Mesenchymal stem cell (in vitro differentiated cells and primary cell): ENCODE data around the gene RNF144A.

Experiments
- DNase-seq: peaks from one replicate; pipeline ENCODE4 v3.0.0-alpha.2; 2013
- H2AFZ ChIP-seq: one replicate; pipeline ENCODE4 v1.6.1; 2013; ENCODE audit warnings: low read depth, mild to moderate bottlenecking, control low read depth, inconsistent platforms, low read length, moderate library complexity
- H2AK5ac ChIP-seq: 2 replicates; pipeline ENCODE4 v1.6.1; 2013; ENCODE audit warnings: low read length, moderate library complexity, mild to moderate bottlenecking, inconsistent platforms; ENCODE audit not compliant: severe bottlenecking
- H2BK120ac ChIP-seq: one replicate; pipeline ENCODE4 v1.6.1; 2013; ENCODE audit warnings: low read depth, mild to moderate bottlenecking, inconsistent platforms, low read length, moderate library complexity
- H2BK12ac ChIP-seq, 2 experiments: one replicate each; pipeline ENCODE4 v1.6.1; 2013; ENCODE audit warnings: inconsistent platforms in 2 of 2, low read length in 2 of 2, mild to moderate bottlenecking in 2 of 2, moderate library complexity in 2 of 2, control low read depth in 1 of 2
- H2BK15ac ChIP-seq: one replicate; pipeline ENCODE4 v1.6.1; 2013; ENCODE audit warnings: mild to moderate bottlenecking, low read depth, inconsistent platforms; ENCODE audit not compliant: poor library complexity, severe bottlenecking
- H2BK5ac ChIP-seq: 2 replicates; pipeline ENCODE4 v1.6.1; 2013; ENCODE audit warnings: low read depth, mild to moderate bottlenecking, low read length, control low read depth, inconsistent platforms; ENCODE audit not compliant: poor library complexity, severe bottlenecking
- H3K14ac ChIP-seq, 2 experiments: one replicate each; pipeline ENCODE4 v1.6.1; 2013; ENCODE audit warnings: inconsistent platforms in 2 of 2, low read length in 2 of 2, control low read depth in 1 of 2, mild to moderate bottlenecking in 1 of 2, moderate library complexity in 1 of 2
- H3K18ac ChIP-seq, 2 experiments: one replicate each; pipeline ENCODE4 v1.6.1; 2013; ENCODE audit warnings: inconsistent platforms in 2 of 2, low read length in 2 of 2, control low read depth in 1 of 2, low read depth in 1 of 2, mild to moderate bottlenecking in 1 of 2
- H3K23ac ChIP-seq, 2 experiments: one replicate each; pipeline ENCODE4 v1.6.1; 2013; ENCODE audit warnings: inconsistent platforms in 2 of 2, low read length in 2 of 2, mild to moderate bottlenecking in 2 of 2, moderate library complexity in 2 of 2, control low read depth in 1 of 2
- H3K27ac ChIP-seq: 2 replicates; pipeline ENCODE4 v1.5.1; 2013; ENCODE audit warnings: mild to moderate bottlenecking, moderate library complexity, low read length, control low read depth, inconsistent platforms; ENCODE audit not compliant: poor library complexity, severe bottlenecking
- H3K27me3 ChIP-seq, 2 experiments: 2 replicates each; pipeline versions ENCODE4 v1.6.1 to v1.7.0; 2013; ENCODE audit warnings: low read length in 2 of 2, mild to moderate bottlenecking in 2 of 2, moderate library complexity in 2 of 2, control low read depth in 1 of 2, inconsistent platforms in 1 of 2; ENCODE audit not compliant: control insufficient read depth in 1 of 2, insufficient read depth in 1 of 2
- H3K36me3 ChIP-seq, 2 experiments: 2 replicates each; pipeline versions ENCODE4 v1.6.1 to v1.7.0; 2013; ENCODE audit warnings: low read length in 2 of 2, control low read depth in 1 of 2, inconsistent platforms in 1 of 2, low read depth in 1 of 2, mild to moderate bottlenecking in 1 of 2; ENCODE audit not compliant: insufficient read depth in 2 of 2, control insufficient read depth in 1 of 2
- H3K4ac ChIP-seq, 2 experiments: one replicate each; pipeline ENCODE4 v1.6.1; 2013; ENCODE audit warnings: inconsistent platforms in 2 of 2, low read length in 2 of 2, mild to moderate bottlenecking in 2 of 2, moderate library complexity in 2 of 2, control low read depth in 1 of 2, low read depth in 1 of 2
- H3K4me1 ChIP-seq: 2 replicates; pipeline ENCODE4 v1.6.1; 2013; ENCODE audit warnings: low read depth, low read length, control low read depth; ENCODE audit not compliant: control insufficient read depth, insufficient read depth
- H3K4me2 ChIP-seq: 2 replicates; pipeline ENCODE4 v1.6.1; 2013; ENCODE audit warnings: low read length, mild to moderate bottlenecking, inconsistent platforms; ENCODE audit not compliant: poor library complexity, severe bottlenecking
- H3K4me3 ChIP-seq, 2 experiments: 2 replicates each; pipeline versions ENCODE4 v1.5.1 to v1.7.0; 2013; ENCODE audit warnings: low read length in 2 of 2, mild to moderate bottlenecking in 2 of 2, control low read depth in 1 of 2, low read depth in 1 of 2; ENCODE audit not compliant: insufficient read depth in 1 of 2
- H3K79me1 ChIP-seq: replicated peaks from 2 replicates; pipeline ENCODE4 v1.6.1; 2013; ENCODE audit warnings: mild to moderate bottlenecking, control low read depth, low read length, inconsistent platforms; ENCODE audit not compliant: poor library complexity, severe bottlenecking
- H3K9ac ChIP-seq: 2 replicates; pipeline ENCODE4 v1.7.0; 2013; ENCODE audit warnings: mild to moderate bottlenecking, low read length, moderate library complexity
- H3K9me3 ChIP-seq: 2 replicates; pipeline ENCODE4 v1.7.0; 2013; ENCODE audit warnings: mild to moderate bottlenecking, low read length; ENCODE audit not compliant: control insufficient read depth
- H4K8ac ChIP-seq: one replicate; pipeline ENCODE4 v1.6.1; 2013; ENCODE audit warnings: inconsistent platforms, mild to moderate bottlenecking, low read length, moderate library complexity
- H4K91ac ChIP-seq: one replicate; pipeline ENCODE4 v1.6.1; 2013; ENCODE audit warnings: mild to moderate bottlenecking, low read length, inconsistent platforms
- WGBS: methylation state at CpG from one replicate; pipeline ENCODE4 v1.1.7; 2013; ENCODE audit warnings: mixed read lengths; 5-methylcytosine and 5-hydroxymethylcytosine counted together

RNF144A gene

DNA sequence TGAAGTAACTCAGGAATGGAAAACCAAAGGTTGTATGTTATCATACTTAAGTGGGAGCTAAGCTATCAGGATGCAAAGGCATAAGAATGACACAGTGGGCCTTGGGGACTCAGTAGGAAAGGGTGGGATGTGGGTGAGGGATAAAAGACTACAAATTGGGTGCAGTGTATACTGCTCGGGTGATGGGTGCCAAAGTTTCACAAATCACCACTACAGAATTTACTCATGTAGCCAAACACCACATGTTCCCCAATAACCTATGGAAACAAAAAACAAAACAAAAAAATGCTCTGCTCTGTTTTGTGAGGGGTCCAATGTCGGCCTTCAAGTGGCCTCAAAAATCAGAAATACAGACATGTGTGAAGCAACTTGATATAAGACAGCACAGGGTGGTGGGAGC lies 8.9 kb upstream of the RNF144A start:
- Histone ChIP-seq H3K4me1 (no peaks in the 10 kb centered on the region), H3K79me1 (no peaks in the 10 kb centered on the region), H2BK15ac (no peak overlapping the region), H4K91ac (no peak overlapping the region), H4K8ac (no peak overlapping the region), H3K4me3 (no peak overlapping the region), H3K18ac (no peak overlapping the region), H3K9me3 (no peaks in the 10 kb centered on the region), H3K9ac (no peak overlapping the region), H3K27me3 (peaks cover 0 to 26% of the 10 kb centered on the region in 2 experiments), H2BK5ac (no peak overlapping the region), H2BK12ac (no peak overlapping the region), H3K4me2 (no peak overlapping the region), H2BK120ac (no peak overlapping the region), H3K27ac (no peak overlapping the region), H3K14ac (no peak overlapping the region), H2AK5ac (no peak overlapping the region), H2AFZ (no peak overlapping the region), H3K4ac (no peak overlapping the region), H3K23ac (no peak overlapping the region), H3K36me3 (no peaks in the 10 kb centered on the region)
- no peak for DNase-seq
- WGBS, result 83% methylated on average over 1 of the region's 2 CpGs

DNA sequence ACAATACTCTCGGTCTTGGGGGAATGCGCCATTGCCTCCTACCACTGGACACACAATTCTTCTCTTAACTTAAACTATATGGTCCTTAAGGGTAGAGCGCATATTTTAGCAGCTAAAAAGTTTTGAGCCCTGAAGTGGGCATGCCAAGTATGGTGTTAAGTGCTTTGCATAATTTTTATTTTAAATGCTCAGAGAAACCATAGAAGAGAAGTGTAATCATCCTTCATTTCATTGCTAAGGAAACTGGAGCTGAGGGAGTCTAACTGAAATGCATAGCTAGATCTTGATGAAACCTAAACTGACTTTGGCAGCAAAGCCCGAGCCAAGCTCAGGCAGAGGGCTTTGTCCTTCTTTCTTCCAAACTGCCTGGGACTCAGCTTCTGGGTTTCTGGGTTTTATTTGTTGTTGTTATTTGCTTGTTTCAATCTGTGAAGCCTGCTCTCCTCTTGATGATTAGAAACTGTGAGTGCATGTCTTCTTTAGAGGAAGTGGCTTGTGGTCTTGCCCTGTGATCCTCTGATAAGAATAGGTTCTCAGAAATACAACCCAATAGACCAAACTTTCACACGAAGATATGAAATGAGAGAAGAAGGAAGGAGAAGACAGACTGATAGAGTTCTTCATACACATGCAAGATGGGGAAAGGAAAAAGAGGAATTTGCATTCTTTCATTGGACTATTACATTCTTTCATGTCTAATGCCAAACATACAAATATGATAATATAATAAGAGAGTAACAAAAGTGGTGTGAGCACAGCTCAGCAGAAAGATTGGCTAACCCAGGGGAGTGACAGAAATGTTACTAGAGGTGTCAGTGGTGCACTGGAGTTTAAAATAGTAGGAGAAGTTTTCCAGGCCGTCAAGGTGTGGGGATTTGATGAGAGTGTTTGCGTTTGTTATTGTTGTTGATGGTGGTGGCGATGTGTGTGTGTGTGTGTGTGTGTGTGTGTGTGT lies 7.5 kb upstream of the RNF144A start:
- Histone ChIP-seq H2BK120ac (no peak overlapping the region), H3K9ac (no peak overlapping the region), H3K23ac (no peak overlapping the region), H2BK15ac (no peak overlapping the region), H3K27ac (no peak overlapping the region), H3K27me3 (peaks cover 0 to 26% of the 10 kb centered on the region in 2 experiments), H3K4me3 (no peak overlapping the region), H3K9me3 (no peaks in the 10 kb centered on the region), H2BK5ac (no peak overlapping the region), H3K18ac (no peak overlapping the region), H2BK12ac (no peak overlapping the region), H2AFZ (no peak overlapping the region), H4K91ac (no peak overlapping the region), H2AK5ac (no peak overlapping the region), H3K4me1 (no peaks in the 10 kb centered on the region), H3K4ac (no peak overlapping the region), H3K79me1 (no peaks in the 10 kb centered on the region), H3K36me3 (no peaks in the 10 kb centered on the region), H3K14ac (no peak overlapping the region), H3K4me2 (no peak overlapping the region), H4K8ac (no peak overlapping the region)
- peak; percentile 24 for DNase-seq
- WGBS, result 95% methylated on average over 6 of the region's 8 CpGs

DNA sequence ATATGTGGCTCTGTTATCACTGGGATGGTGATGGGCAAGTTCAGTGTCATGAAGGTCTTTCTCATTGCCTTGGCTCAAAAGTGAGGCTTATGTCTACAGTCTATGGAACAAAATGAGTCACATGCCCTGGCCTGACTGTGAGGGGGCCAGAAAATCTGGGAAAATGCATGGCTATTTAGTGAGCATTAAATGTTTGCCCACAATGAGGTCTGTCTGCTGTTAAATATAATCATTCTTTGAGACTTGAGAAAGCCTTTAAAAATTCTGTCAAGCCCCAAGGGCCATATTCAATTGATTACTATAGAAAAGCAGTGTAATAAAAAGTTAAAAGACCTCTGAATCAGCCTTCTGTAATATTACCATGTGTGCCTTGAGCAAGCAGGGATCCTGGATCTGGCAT lies 5.5 kb upstream of the RNF144A start:
- Histone ChIP-seq H2BK15ac (no peak overlapping the region), H3K4ac (no peak overlapping the region), H3K14ac (no peak overlapping the region), H4K91ac (no peak overlapping the region), H3K18ac (no peak overlapping the region), H2BK5ac (no peak overlapping the region), H3K23ac (no peak overlapping the region), H3K4me2 (no peak overlapping the region), H4K8ac (no peak overlapping the region), H3K27me3 (peaks cover 0 to 19% of the 10 kb centered on the region in 2 experiments), H2BK12ac (no peak overlapping the region), H2BK120ac (no peak overlapping the region), H3K27ac (no peak overlapping the region), H2AFZ (no peak overlapping the region), H3K9ac (no peak overlapping the region), H3K79me1 (no peaks in the 10 kb centered on the region), H2AK5ac (no peak overlapping the region), H3K4me1 (no peaks in the 10 kb centered on the region), H3K36me3 (no peaks in the 10 kb centered on the region), H3K9me3 (no peaks in the 10 kb centered on the region), H3K4me3 (no peak overlapping the region)
- DNase-seq, result no peak

DNA sequence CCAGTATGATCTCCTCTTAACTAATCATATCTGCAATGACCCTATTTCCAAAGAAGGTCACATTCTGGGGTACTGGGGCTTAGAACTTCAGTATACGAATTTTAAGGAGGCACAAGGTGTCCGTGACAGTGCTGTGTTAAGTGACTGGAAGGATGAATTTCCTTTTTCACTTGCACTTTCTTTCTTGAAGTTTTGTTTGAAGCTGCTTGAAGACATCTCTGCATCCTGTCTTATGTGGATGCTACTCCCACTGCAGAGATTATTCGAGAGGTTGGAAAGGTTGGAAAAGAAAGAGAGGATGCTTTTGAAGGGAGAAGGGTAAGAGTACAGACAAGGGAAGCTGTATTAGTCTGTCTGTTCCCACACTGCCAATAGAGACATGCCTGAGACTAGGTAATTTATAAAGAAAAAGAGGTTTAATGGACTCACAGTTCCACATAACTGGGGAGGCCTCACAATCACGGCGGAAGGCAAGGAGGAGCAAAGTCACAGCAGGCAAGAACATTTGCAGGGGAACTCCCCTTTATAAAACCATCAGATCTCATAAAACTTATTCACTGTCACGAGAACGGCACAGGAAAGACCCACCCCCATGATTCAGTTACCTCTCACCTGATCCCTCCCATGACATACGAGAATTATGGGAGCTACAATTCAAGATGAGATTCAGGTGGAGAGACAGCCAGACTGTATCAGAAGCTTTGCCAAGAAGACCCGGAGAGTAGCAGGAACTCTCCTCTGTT lies 3.6 kb upstream of the RNF144A start:
- Histone ChIP-seq H3K18ac (no peak overlapping the region), H2BK12ac (no peak overlapping the region), H2BK5ac (no peak overlapping the region), H4K8ac (no peak overlapping the region), H3K79me1 (no peaks in the 10 kb centered on the region), H2BK15ac (no peak overlapping the region), H3K4me1 (peaks cover 9% of the 10 kb centered on the region), H2AFZ (no peak overlapping the region), H3K4ac (no peak overlapping the region), H3K27ac (no peak overlapping the region), H3K9ac (no peak overlapping the region), H4K91ac (no peak overlapping the region), H2AK5ac (no peak overlapping the region), H3K14ac (no peak overlapping the region), H2BK120ac (no peak overlapping the region), H3K4me3 (no peak overlapping the region), H3K23ac (no peak overlapping the region), H3K4me2 (no peak overlapping the region), H3K36me3 (no peaks in the 10 kb centered on the region), H3K9me3 (no peaks in the 10 kb centered on the region), H3K27me3 (peaks cover 0 to 13% of the 10 kb centered on the region in 2 experiments)
- 98% methylated on average over 9 of the region's 9 CpGs for WGBS
- no peak for DNase-seq
